ENCODE data around the gene ATG5. TPM values are rescaled to one million over a fixed set of nuclear protein-coding genes. Genes with fewer than 3 reads are reported as not detected.

ATG5 gene
- total and polyA plus RNA-seq, 11 donors = 8.8 to 23.9 (median 14.3) TPM

- ATAC-seq (no peak), DNase-seq (no peak)
- intact Hi-C loops (cut with DNase I) = no loop called here
- WGBS, 4 donors = 83 to 90% (median 87%) methylated on average over 3 of the region's 3 CpGs
- no peak overlapping the region for H3K4me3 ChIP-seq
- H3K36me3 ChIP-seq = peaks cover 0 to 23% (median 7%) of the 10 kb centered on the region in 9 donors
- no peaks in the 10 kb centered on the region for H3K9me3 ChIP-seq
- TF ChIP-seq CTCF (IDR thresholded peaks at IDR 0.05) (no peak), POLR2A (IDR thresholded peaks at IDR 0.05) (no peak)
- H3K27me3 ChIP-seq = no peaks in the 10 kb centered on the region
- H3K27ac ChIP-seq = no peak overlapping the region
- H3K4me1 ChIP-seq = peaks cover 0 to 12% (median 0%) of the 10 kb centered on the region in 12 donors
Observed at GRCh38 chr6:106181664-106182418, 143.7 kb downstream of the ATG5 start.

GRCh38 chr6:106180208-106180607 is 145.4 kb downstream of the ATG5 start:
- Histone ChIP-seq H3K27ac (no peak overlapping the region), H3K4me1 (peaks cover 0 to 6% (median 0%) of the 10 kb centered on the region in 12 donors), H3K27me3 (no peaks in the 10 kb centered on the region), H3K36me3 (peaks cover 0 to 9% (median 0%) of the 10 kb centered on the region in 9 donors), H3K9me3 (no peaks in the 10 kb centered on the region), H3K4me3 (no peak overlapping the region)
- no peak for TF ChIP-seq POLR2A (IDR thresholded peaks at IDR 0.05)
- TF ChIP-seq CTCF (IDR thresholded peaks at IDR 0.05) = no peak
- 93 to 95% (median 93%) methylated on average over 4 of the region's 4 CpGs for WGBS, 4 donors
- DNase-seq = no peak
- intact Hi-C loops (cut with DNase I) = no loop called here
- ATAC-seq = no peak

- Histone ChIP-seq H3K4me1 (peaks cover 0 to 6% (median 0%) of the 10 kb centered on the region in 12 donors), H3K4me3 (no peak overlapping the region), H3K36me3 (no peaks in the 10 kb centered on the region), H3K27me3 (no peaks in the 10 kb centered on the region), H3K9me3 (no peaks in the 10 kb centered on the region), H3K27ac (no peak overlapping the region)
- no peak for TF ChIP-seq CTCF (IDR thresholded peaks at IDR 0.05)
- no peak for TF ChIP-seq POLR2A (IDR thresholded peaks at IDR 0.05)
- no peak for ATAC-seq
- DNase-seq = no peak
- intact Hi-C loops (cut with DNase I) = no loop called here
- WGBS, 4 donors = 84 to 93% (median 86%) methylated on average over 3 of the region's 3 CpGs
Observed at GRCh38 chr6:106178900-106179299, 146.7 kb downstream of the ATG5 start.

- Histone ChIP-seq H3K4me3 (no peak overlapping the region), H3K27me3 (no peaks in the 10 kb centered on the region), H3K36me3 (no peaks in the 10 kb centered on the region), H3K9me3 (no peaks in the 10 kb centered on the region), H3K27ac (no peak overlapping the region), H3K4me1 (peaks cover 0 to 6% (median 0%) of the 10 kb centered on the region in 12 donors)
- ATAC-seq (no peak), DNase-seq (no peak)
- intact Hi-C loops (cut with DNase I) = no loop called here
- WGBS, 4 donors = 59 to 72% (median 67%) methylated on average over 2 of the region's 2 CpGs
- no peak for TF ChIP-seq POLR2A (IDR thresholded peaks at IDR 0.05)
- no peak for TF ChIP-seq CTCF (IDR thresholded peaks at IDR 0.05)
Observed at GRCh38 chr6:106177786-106178185, 147.8 kb downstream of the ATG5 start.

Data from heart left ventricle (tissue), 16 donors.